Thymus (tissue), 11 donors: Measurements from ENCODE around the gene STEAP3. TPM values are rescaled to one million over a fixed set of nuclear protein-coding genes. Genes with fewer than 3 reads are reported as not detected.

Experiments
- DNase-seq, 9 donors: peaks; one replicate each; pipeline ENCODE4 v3.0.0-alpha.2; 2013; ENCODE audit warnings: low spot score in 9 of 9, low read depth in 6 of 9, missing footprints in 1 of 9
- H3K27ac ChIP-seq, 2 donors: one replicate each; pipeline ENCODE4 v1.5.1; 2013; ENCODE audit warnings: control low read depth in 1 of 2, low read depth in 1 of 2, low read length in 1 of 2, mild to moderate bottlenecking in 1 of 2, moderate library complexity in 1 of 2
- H3K27me3 ChIP-seq, 2 donors: one replicate each; pipeline ENCODE4 v1.5.1; 2013; ENCODE audit warnings: low read length in 1 of 2; ENCODE audit not compliant: control insufficient read depth in 2 of 2, insufficient read depth in 1 of 2
- H3K36me3 ChIP-seq, 2 donors: one replicate each; pipeline ENCODE4 v1.5.1; 2013; ENCODE audit warnings: low read length in 1 of 2, mild to moderate bottlenecking in 1 of 2, moderate library complexity in 1 of 2; ENCODE audit not compliant: control insufficient read depth in 2 of 2, insufficient read depth in 2 of 2
- H3K4me1 ChIP-seq, 2 donors: one replicate each; pipeline ENCODE4 v1.5.1; 2013; ENCODE audit warnings: low read length in 2 of 2; ENCODE audit not compliant: control insufficient read depth in 2 of 2, insufficient read depth in 2 of 2
- H3K4me3 ChIP-seq, 2 donors: one replicate each; pipeline ENCODE4 v1.5.1; 2013; ENCODE audit warnings: low read length in 2 of 2, control low read depth in 1 of 2, mild to moderate bottlenecking in 1 of 2
- H3K9me3 ChIP-seq, 2 donors: one replicate each; pipeline ENCODE4 v1.5.1; 2013; ENCODE audit warnings: low read length in 1 of 2, mild to moderate bottlenecking in 1 of 2; ENCODE audit not compliant: control insufficient read depth in 2 of 2, insufficient read depth in 1 of 2
- WGBS: extraction: QIAGEN DNeasy Blood & Tissue Kit; methylation state at CpG from one replicate; pipeline ENCODE4 v1.1.7; 2013; 5-methylcytosine and 5-hydroxymethylcytosine counted together
- polyA plus RNA-seq: library from polyadenylated mRNA; stranded (reverse); fragments of 200-250 nt; gene quantifications from one replicate; pipeline ENCODE4 v1.2.3, GENCODE V29; 2013
- total RNA-seq: library from RNA; stranded (reverse); fragments of 120-200 nt; gene quantifications from one replicate; pipeline ENCODE4 v1.2.4, GENCODE V29; 2013
- donor health status: healthy.

STEAP3 gene
- total and polyA plus RNA-seq, 2 donors = 0.90 to 5.5 TPM

DNA sequence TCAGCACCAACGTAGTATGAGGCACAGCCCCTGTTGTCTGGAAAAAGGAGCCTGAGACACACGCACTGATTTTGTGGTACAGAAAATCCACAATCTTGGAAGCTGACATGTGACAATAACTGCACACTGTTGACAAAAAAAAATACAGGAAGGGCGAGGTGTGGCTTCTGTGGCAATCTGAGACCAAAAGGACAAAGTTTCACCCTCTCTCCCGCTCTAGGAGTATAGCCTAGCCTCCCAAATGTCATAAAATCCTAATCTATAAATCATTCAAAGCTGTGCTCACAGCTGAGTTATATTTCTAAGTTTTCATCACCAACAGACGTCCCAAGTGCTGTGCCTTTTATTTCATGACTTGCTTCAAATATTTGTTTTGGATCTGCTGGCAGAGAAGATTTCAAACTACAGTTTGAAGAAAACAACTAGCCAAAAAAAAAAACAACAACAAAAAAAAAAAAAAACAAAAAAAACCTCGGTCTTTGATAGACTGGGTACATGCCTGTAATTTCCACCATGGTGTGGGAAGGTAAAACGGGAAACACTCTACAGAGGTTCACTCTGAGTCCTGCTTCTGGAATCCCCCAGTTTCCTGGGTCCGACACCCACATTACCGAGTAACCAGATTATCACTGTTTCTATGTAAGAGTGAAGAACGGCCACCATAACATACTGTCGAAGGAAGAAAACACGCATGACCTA is 82.0 kb downstream of the STEAP3 start:
- Histone ChIP-seq H3K4me1 (no peaks in the 10 kb centered on the region), H3K36me3 (no peaks in the 10 kb centered on the region), H3K27ac (peak overlapping the region in 1 of 2 donors; percentile 31), H3K9me3 (no peaks in the 10 kb centered on the region), H3K4me3 (no peak overlapping the region), H3K27me3 (no peaks in the 10 kb centered on the region)
- 87% methylated on average over 12 of the region's 12 CpGs for WGBS
- no peak for DNase-seq

DNA sequence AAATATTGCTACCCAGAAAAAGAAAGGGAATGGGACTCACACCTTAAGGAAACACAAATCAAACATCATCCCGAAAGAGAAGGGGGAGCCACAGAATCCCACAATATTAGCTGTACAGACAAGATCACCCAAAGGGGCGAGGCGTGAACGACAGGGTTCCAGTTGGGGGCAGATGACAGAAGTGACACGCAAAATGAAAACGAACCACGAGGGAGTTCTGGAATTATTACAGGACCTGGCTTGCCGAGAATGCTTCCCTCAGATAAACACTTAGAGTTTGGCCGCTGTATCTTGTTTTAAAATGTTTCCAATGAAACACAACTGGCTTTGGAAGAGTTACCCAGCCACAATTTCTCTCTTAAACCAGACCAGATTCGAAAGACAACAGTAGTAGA is 82.6 kb downstream of the STEAP3 start:
- Histone ChIP-seq H3K4me1 (no peaks in the 10 kb centered on the region), H3K36me3 (no peaks in the 10 kb centered on the region), H3K9me3 (no peaks in the 10 kb centered on the region), H3K27me3 (no peaks in the 10 kb centered on the region), H3K27ac (no peak overlapping the region), H3K4me3 (no peak overlapping the region)
- DNase-seq = no peak
- WGBS = 95% methylated on average over 10 of the region's 10 CpGs

- WGBS = 97% methylated on average over 7 of the region's 7 CpGs
- no peaks in the 10 kb centered on the region for H3K4me1 ChIP-seq
- no peak overlapping the region for H3K27ac ChIP-seq
- H3K4me3 ChIP-seq = no peak overlapping the region
- H3K36me3 ChIP-seq = no peaks in the 10 kb centered on the region
- no peaks in the 10 kb centered on the region for H3K9me3 ChIP-seq
- no peak for DNase-seq
- H3K27me3 ChIP-seq = no peaks in the 10 kb centered on the region
Measured at GRCh38 chr2:119307419-119308140, 83.9 kb downstream of the STEAP3 start.

GRCh38 chr2:119308793-119309330 is 85.2 kb downstream of the STEAP3 start:
- H3K27ac ChIP-seq = no peak overlapping the region
- no peak overlapping the region for H3K4me3 ChIP-seq
- no peaks in the 10 kb centered on the region for H3K27me3 ChIP-seq
- DNase-seq = no peak
- 99% methylated on average over 4 of the region's 4 CpGs for WGBS
- H3K9me3 ChIP-seq = no peaks in the 10 kb centered on the region
- H3K4me1 ChIP-seq = no peaks in the 10 kb centered on the region
- no peaks in the 10 kb centered on the region for H3K36me3 ChIP-seq

DNA sequence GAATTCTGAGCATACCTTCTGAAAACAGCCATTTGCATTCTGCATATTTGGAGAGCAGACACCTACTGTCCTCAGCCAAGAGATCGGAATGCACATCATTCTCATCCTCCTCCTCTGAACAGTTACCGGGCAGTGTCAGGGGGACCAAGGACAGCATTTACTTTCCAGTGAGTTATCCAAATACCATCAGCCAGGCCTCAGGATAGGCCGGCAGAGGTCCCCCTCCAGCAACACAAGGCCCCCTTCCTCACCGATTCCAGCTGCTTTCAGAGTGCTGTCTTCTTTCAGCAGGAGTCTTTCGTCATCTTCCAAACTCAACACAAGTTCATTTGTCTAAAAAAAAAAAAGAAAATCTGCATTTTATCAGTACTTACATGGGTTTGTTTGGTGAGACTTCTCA is 87.7 kb downstream of the STEAP3 start:
- no peaks in the 10 kb centered on the region for H3K36me3 ChIP-seq
- 98% methylated on average over 5 of the region's 5 CpGs for WGBS
- H3K4me3 ChIP-seq = no peak overlapping the region
- no peaks in the 10 kb centered on the region for H3K4me1 ChIP-seq
- no peaks in the 10 kb centered on the region for H3K9me3 ChIP-seq
- DNase-seq = no peak
- no peaks in the 10 kb centered on the region for H3K27me3 ChIP-seq
- no peak overlapping the region for H3K27ac ChIP-seq

- DNase-seq = no peak
- Histone ChIP-seq H3K27me3 (no peaks in the 10 kb centered on the region), H3K27ac (no peak overlapping the region), H3K9me3 (no peaks in the 10 kb centered on the region), H3K4me3 (no peak overlapping the region), H3K36me3 (no peaks in the 10 kb centered on the region), H3K4me1 (no peaks in the 10 kb centered on the region)
- 93% methylated on average over 9 of the region's 9 CpGs for WGBS
Measured at GRCh38 chr2:119311831-119312230, 88.2 kb downstream of the STEAP3 start.

Other genes starting within 250 kb of the STEAP3 start
- 0.05 TPM for gene C1QL2, start 65.1 kb upstream of the STEAP3 start, total RNA-seq
- gene C1QL2, start 65.1 kb upstream of the STEAP3 start, polyA plus RNA-seq = 0.89 TPM
- 14.7 TPM for gene C2orf76, start 143.0 kb downstream of the STEAP3 start, total RNA-seq
- 25.6 TPM for gene C2orf76, start 143.0 kb downstream of the STEAP3 start, polyA plus RNA-seq
- gene DBI, start 143.1 kb downstream of the STEAP3 start, total RNA-seq = 108 TPM
- 314 TPM for gene DBI, start 143.1 kb downstream of the STEAP3 start, polyA plus RNA-seq
- gene TMEM37, start 208.0 kb downstream of the STEAP3 start, total RNA-seq = 0.52 TPM
- 4.9 TPM for gene TMEM37, start 208.0 kb downstream of the STEAP3 start, polyA plus RNA-seq